ENCODE data around the gene OCLN.

GRCh38 chr5:69497006-69497520 lies 4.5 kb downstream of the OCLN start:
- no peak for TF ChIP-seq POLR2AphosphoS5 (IDR thresholded peaks at IDR 0.05; ENCODE audit: control insufficient read depth, insufficient read depth, low read depth, low read length)
- TF ChIP-seq L3MBTL2 (IDR thresholded peaks at IDR 0.05) = no peak
- TF ChIP-seq KAT7 (CRISPR knock-in tag; IDR thresholded peaks at IDR 0.05; ENCODE audit: borderline replicate concordance) = no peak
- TF ChIP-seq CEBPB (tag; IDR thresholded peaks at IDR 0.05) = no peak
- TF ChIP-seq CBX2 (IDR thresholded peaks at IDR 0.05; ENCODE audit: insufficient read depth, low read length, poor library complexity, severe bottlenecking) = no peak
- no peak for TF ChIP-seq CTCF (IDR thresholded peaks at IDR 0.05 in 2 of 3, conservative IDR thresholded peaks at IDR 0.05 in 1 of 3; ENCODE audit: insufficient read depth in 2 of 3, low read depth in 1 of 3, low read length in 3 of 3)
- no peak for TF ChIP-seq CHCHD3 (CRISPR knock-in tag; IDR thresholded peaks at IDR 0.05)
- no peak for TF ChIP-seq EP300 (IDR thresholded peaks at IDR 0.05; ENCODE audit: low read length)
- no peak for TF ChIP-seq CHD1 (IDR thresholded peaks at IDR 0.05; ENCODE audit: low read length)
- TF ChIP-seq HMGXB4 (CRISPR knock-in tag; IDR thresholded peaks at IDR 0.05) = no peak
- TF ChIP-seq ZNF274 (IDR thresholded peaks at IDR 0.05; ENCODE audit: borderline replicate concordance, low read depth, low read length) = no peak
- TF ChIP-seq RFX5 (IDR thresholded peaks at IDR 0.05; ENCODE audit: low read depth, low read length) = no peak

Data from K562 (cell line).